ENCODE results near the gene GIPR.
"Not testable (repeated sequence)": the region's sequence is repeated elsewhere in the genome, so short reads cannot be mapped to it uniquely, and the experiment has no call there.

DNA sequence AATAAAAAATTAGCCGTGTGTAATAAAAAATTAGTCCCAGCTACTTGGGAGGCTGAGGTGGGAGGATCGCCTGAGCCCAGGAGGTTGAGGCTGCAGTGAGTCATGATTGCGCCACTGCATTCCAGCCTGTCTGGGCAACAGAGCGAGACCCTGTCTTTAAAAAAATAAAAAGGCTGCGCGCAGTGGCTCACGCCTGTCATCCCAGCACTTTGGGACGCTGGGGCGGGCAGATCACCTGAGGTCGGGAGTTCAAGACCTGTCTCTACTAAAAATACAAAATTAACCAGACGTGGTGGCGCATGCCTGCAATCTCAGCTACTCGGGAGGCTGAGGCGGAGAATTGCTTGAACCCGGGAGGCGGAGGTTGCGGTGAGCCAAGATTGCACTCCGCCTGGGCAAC lies 60.7 kb downstream of the GIPR start:
- TF ChIP-seq POLR2AphosphoS5 (IDR thresholded peaks at IDR 0.05; ENCODE audit: low read depth, low read length); EZH2phosphoT487 (IDR thresholded peaks at IDR 0.05; ENCODE audit: borderline replicate concordance, low read depth); RCOR1 (IDR thresholded peaks at IDR 0.05; ENCODE audit: low read length): not testable (repeated sequence)
- TF ChIP-seq, protein P1, sequence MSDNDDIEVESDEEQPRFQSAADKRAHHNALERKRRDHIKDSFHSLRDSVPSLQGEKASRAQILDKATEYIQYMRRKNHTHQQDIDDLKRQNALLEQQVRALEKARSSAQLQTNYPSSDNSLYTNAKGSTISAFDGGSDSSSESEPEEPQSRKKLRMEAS (IDR thresholded peaks at IDR 0.05; ENCODE audit: low read depth) = not testable (repeated sequence)
- TF ChIP-seq, protein P2, sequence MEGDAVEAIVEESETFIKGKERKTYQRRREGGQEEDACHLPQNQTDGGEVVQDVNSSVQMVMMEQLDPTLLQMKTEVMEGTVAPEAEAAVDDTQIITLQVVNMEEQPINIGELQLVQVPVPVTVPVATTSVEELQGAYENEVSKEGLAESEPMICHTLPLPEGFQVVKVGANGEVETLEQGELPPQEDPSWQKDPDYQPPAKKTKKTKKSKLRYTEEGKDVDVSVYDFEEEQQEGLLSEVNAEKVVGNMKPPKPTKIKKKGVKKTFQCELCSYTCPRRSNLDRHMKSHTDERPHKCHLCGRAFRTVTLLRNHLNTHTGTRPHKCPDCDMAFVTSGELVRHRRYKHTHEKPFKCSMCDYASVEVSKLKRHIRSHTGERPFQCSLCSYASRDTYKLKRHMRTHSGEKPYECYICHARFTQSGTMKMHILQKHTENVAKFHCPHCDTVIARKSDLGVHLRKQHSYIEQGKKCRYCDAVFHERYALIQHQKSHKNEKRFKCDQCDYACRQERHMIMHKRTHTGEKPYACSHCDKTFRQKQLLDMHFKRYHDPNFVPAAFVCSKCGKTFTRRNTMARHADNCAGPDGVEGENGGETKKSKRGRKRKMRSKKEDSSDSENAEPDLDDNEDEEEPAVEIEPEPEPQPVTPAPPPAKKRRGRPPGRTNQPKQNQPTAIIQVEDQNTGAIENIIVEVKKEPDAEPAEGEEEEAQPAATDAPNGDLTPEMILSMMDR (IDR thresholded peaks at IDR 0.05) = not testable (repeated sequence)
